Coronary artery (tissue), 2 donors: ENCODE measurements around the gene PHPT1.
"Not testable (repeated sequence)": the region's sequence is repeated elsewhere in the genome, so short reads cannot be mapped to it uniquely, and the experiment has no call there.

ENCODE experiments used
- DNase-seq: peaks from one replicate; pipeline ENCODE4 v3.0.0-alpha.2; 2017; ENCODE audit warnings: low spot score
- H3K27ac ChIP-seq, 2 donors: fragments of 200-600 bp; sonication (generic); one replicate each; pipeline ENCODE4 v1.5.1; 2016 to 2019
- H3K4me3 ChIP-seq: fragments of 200-600 bp; sonication (generic); 2 replicates; pipeline ENCODE4 v1.5.1; 2016; ENCODE audit warnings: mild to moderate bottlenecking, moderate library complexity
- CTCF ChIP-seq: fragments of 200-600 bp; sonication (generic); IDR thresholded peaks from one replicate; pipeline ENCODE4 v1.5.1; 2019; ENCODE audit warnings: antibody characterized with exemption

Gene PHPT1

GRCh38 chr9:136829981-136830885, 19.0 kb upstream of the PHPT1 start:
- H3K27ac ChIP-seq: no peak overlapping the region
- no peak overlapping the region for H3K4me3 ChIP-seq
- DNase-seq: no peak
- TF ChIP-seq CTCF: no peak

GRCh38 chr9:136831002-136831719, 18.0 kb upstream of the PHPT1 start:
- H3K27ac ChIP-seq: no peak overlapping the region
- TF ChIP-seq CTCF: no peak
- no peak for DNase-seq
- H3K4me3 ChIP-seq: no peak overlapping the region

- no peak for DNase-seq
- Histone ChIP-seq H3K27ac (no peak overlapping the region), H3K4me3 (no peak overlapping the region)
- TF ChIP-seq CTCF: no peak
These were observed 17.5 kb upstream of the PHPT1 start for GRCh38 chr9:136831720-136832104.

GRCh38 chr9:136832581-136832980, 16.6 kb upstream of the PHPT1 start:
- Histone ChIP-seq H3K27ac (no peak overlapping the region), H3K4me3 (no peak overlapping the region)
- no peak for DNase-seq
- no peak for TF ChIP-seq CTCF

GRCh38 chr9:136833381-136834048, 15.7 kb upstream of the PHPT1 start:
- not testable (repeated sequence) for H3K27ac ChIP-seq, DNase-seq, H3K4me3 ChIP-seq

GRCh38 chr9:136835162-136835931, 13.9 kb upstream of the PHPT1 start:
- no peak for TF ChIP-seq CTCF
- H3K4me3 ChIP-seq: no peak overlapping the region
- H3K27ac ChIP-seq: no peak overlapping the region
- DNase-seq: no peak
